GM12878 (cell line): ENCODE measurements around the gene ENOX2.
"Not testable (repeated sequence)": the region's sequence is repeated elsewhere in the genome, so short reads cannot be mapped to it uniquely, and the experiment has no call there.

Source experiments
- ASH2L ChIP-seq: fragments of 300-600, 200-600 bp; sonication (generic); IDR thresholded peaks from 2 replicates; pipeline ENCODE4 v1.6.1; 2017; ENCODE audit warnings: low read depth, mild to moderate bottlenecking, borderline replicate concordance
- ATF2 ChIP-seq: IDR thresholded peaks from 2 replicates; pipeline ENCODE4 v1.6.1; 2012; ENCODE audit warnings: low read length, inconsistent platforms
- BHLHE40 ChIP-seq, 2 experiments: fragments of 450-650 bp in 1 of 2; IDR thresholded peaks; 2 replicates each; pipeline ENCODE4 v1.6.1; 2011 to 2017; ENCODE audit warnings: low read depth in 2 of 2, borderline replicate concordance in 1 of 2, improper control_type of control experiment in 1 of 2, low read length in 1 of 2, mild to moderate bottlenecking in 1 of 2
- CREB1 ChIP-seq: IDR thresholded peaks from 2 replicates; pipeline ENCODE4 v1.6.1; 2012; ENCODE audit warnings: low read depth, mild to moderate bottlenecking, inconsistent platforms
- CREM ChIP-seq: IDR thresholded peaks from 2 replicates; pipeline ENCODE4 v1.6.1; 2014; ENCODE audit warnings: antibody characterized with exemption, low read depth
- CTCF ChIP-seq, 3 experiments: IDR thresholded peaks in 2 of 3; conservative IDR thresholded peaks in 1 of 3; 2 replicates each; pipeline ENCODE4 v1.5.1; 2011; ENCODE audit warnings: low read depth in 3 of 3, low read length in 3 of 3, mild to moderate bottlenecking in 3 of 3, control low read depth in 2 of 3, moderate library complexity in 2 of 3, inconsistent platforms in 1 of 3, mixed read lengths in 1 of 3; ENCODE audit not compliant: control insufficient read depth in 2 of 3, insufficient read depth in 1 of 3; ENCODE audit errors: extremely low read depth in 1 of 3
- EZH2 ChIP-seq: IDR thresholded peaks from 2 replicates; pipeline ENCODE4 v1.6.1; 2012; ENCODE audit warnings: low read depth, mild to moderate bottlenecking, control low read depth, inconsistent platforms, low read length, borderline replicate concordance; ENCODE audit not compliant: control insufficient read depth
- HDAC6 ChIP-seq: fragments of 200-600 bp; sonication (generic); IDR thresholded peaks from one replicate; pipeline ENCODE4 v1.8.0; 2017; ENCODE audit warnings: antibody characterized with exemption; ENCODE audit not compliant: unreplicated experiment
- POLR2A ChIP-seq: IDR thresholded peaks from 2 replicates; pipeline ENCODE4 v1.6.1; 2011; ENCODE audit warnings: low read depth, mild to moderate bottlenecking, low read length
- POLR2AphosphoS5 ChIP-seq: IDR thresholded peaks from 2 replicates; pipeline ENCODE4 v1.6.1; 2011; ENCODE audit warnings: mild to moderate bottlenecking, low read length, inconsistent platforms
- SKIL ChIP-seq: fragments of 450-650 bp; IDR thresholded peaks from 2 replicates; pipeline ENCODE4 v1.6.1; 2017; ENCODE audit warnings: mild to moderate bottlenecking, low read depth, inconsistent platforms; ENCODE audit not compliant: poor library complexity, severe bottlenecking
- TAF1 ChIP-seq: IDR thresholded peaks from 2 replicates; pipeline ENCODE4 v1.6.1; 2011; ENCODE audit warnings: mild to moderate bottlenecking, low read depth, low read length, borderline replicate concordance
- ZNF622 ChIP-seq: fragments of 450-650 bp; IDR thresholded peaks from 2 replicates; pipeline ENCODE4 v1.6.1; 2017; ENCODE audit warnings: mild to moderate bottlenecking, inconsistent platforms
- TF ChIP-seq, protein P1 (sequence below): IDR thresholded peaks from 2 replicates; pipeline ENCODE4 v1.6.1; 2012; ENCODE audit warnings: low read depth, low read length, improper control_type of control experiment

- TF ChIP-seq POLR2AphosphoS5; BHLHE40 (IDR thresholded peaks at IDR 0.05; ENCODE audit: borderline replicate concordance in 1 of 2, low read depth in 2 of 2, low read length in 1 of 2); CREB1; ATF2; CTCF (IDR thresholded peaks at IDR 0.05 in 2 of 3, conservative IDR thresholded peaks at IDR 0.05 in 1 of 3; ENCODE audit: control insufficient read depth in 2 of 3, extremely low read depth in 1 of 3, insufficient read depth in 1 of 3, low read depth in 3 of 3, low read length in 3 of 3); TAF1; EZH2; HDAC6; SKIL; ASH2L; ZNF622; POLR2A; CREM: not testable (repeated sequence)
- TF ChIP-seq, protein P1, sequence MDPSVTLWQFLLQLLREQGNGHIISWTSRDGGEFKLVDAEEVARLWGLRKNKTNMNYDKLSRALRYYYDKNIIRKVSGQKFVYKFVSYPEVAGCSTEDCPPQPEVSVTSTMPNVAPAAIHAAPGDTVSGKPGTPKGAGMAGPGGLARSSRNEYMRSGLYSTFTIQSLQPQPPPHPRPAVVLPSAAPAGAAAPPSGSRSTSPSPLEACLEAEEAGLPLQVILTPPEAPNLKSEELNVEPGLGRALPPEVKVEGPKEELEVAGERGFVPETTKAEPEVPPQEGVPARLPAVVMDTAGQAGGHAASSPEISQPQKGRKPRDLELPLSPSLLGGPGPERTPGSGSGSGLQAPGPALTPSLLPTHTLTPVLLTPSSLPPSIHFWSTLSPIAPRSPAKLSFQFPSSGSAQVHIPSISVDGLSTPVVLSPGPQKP: not testable (repeated sequence)
These were observed 15.5 kb upstream of the ENOX2 start for GRCh38 chrX:130918498-130918897.
